GM19025 (cell line): Measurements from ENCODE around the gene TNFSF13.

ENCODE experiments used
- ATAC-seq: cut with Tn5 transposase; IDR thresholded peaks from one replicate; pipeline ENCODE4 v1.9.1; 2021; ENCODE audit warnings: mild to moderate bottlenecking, low read depth, moderate library complexity; ENCODE audit not compliant: unreplicated experiment

Gene TNFSF13, protein sequence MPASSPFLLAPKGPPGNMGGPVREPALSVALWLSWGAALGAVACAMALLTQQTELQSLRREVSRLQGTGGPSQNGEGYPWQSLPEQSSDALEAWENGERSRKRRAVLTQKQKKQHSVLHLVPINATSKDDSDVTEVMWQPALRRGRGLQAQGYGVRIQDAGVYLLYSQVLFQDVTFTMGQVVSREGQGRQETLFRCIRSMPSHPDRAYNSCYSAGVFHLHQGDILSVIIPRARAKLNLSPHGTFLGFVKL

DNA sequence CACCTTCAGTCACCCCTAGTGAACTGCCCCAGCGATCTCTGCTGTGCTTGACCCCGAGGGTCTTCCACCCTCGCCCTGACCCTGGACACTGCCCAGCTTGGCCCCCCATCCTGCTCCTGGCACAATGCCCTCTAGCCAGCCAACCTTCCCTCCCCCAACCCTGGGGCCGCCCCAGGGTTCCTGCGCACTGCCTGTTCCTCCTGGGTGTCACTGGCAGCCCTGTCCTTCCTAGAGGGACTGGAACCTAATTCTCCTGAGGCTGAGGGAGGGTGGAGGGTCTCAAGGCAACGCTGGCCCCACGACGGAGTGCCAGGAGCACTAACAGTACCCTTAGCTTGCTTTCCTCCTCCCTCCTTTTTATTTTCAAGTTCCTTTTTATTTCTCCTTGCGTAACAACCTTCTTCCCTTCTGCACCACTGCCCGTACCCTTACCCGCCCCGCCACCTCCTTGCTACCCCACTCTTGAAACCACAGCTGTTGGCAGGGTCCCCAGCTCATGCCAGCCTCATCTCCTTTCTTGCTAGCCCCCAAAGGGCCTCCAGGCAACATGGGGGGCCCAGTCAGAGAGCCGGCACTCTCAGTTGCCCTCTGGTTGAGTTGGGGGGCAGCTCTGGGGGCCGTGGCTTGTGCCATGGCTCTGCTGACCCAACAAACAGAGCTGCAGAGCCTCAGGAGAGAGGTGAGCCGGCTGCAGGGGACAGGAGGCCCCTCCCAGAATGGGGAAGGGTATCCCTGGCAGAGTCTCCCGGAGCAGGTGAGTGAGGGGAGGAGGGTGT is at the start of gene TNFSF13:
Gene TNFSF13 (plus strand): TSS at position 207 of the 776 bp plus-strand sequence. CDS start 290 bp downstream, at position 497.
- ATAC-seq: no peak

DNA sequence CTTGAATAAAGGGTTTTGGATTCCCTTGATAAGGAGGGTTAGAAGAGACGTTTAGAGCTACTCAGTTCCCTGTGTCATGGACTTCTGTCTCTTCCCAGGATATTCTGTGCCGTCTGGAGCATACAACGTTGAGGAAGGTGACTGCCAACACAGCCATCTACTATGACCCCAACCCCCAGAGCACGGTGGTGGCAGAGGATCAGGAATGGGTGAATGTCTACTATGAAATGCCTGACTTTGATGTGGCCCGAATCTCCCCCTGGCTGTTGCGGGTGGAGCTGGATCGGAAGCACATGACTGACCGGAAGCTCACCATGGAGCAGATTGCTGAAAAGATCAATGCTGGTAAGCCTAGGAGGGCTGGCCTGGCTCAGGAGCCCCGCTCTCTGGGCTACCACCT is 49.7 kb upstream of the TNFSF13 start:
- ATAC-seq: no peak

DNA sequence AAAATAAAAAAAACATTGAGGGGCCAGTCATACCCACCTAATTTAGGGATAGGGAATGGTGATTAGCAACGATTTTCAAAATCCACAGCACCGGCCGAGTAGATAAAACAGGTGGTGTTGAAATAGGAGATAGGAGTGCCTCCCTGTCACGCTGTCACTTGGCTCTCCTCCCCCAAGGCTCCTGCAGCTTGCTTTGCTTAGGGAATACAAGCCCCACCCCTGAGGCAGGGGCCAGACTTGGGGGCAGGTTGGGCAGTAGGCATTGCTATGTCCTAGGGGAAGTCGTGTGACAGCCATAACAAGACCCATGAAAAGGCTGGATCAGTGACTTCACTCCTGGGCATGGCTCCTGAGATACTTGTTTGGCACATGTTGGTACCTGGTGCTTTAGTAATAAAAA is 48.6 kb upstream of the TNFSF13 start:
- ATAC-seq: no peak

DNA sequence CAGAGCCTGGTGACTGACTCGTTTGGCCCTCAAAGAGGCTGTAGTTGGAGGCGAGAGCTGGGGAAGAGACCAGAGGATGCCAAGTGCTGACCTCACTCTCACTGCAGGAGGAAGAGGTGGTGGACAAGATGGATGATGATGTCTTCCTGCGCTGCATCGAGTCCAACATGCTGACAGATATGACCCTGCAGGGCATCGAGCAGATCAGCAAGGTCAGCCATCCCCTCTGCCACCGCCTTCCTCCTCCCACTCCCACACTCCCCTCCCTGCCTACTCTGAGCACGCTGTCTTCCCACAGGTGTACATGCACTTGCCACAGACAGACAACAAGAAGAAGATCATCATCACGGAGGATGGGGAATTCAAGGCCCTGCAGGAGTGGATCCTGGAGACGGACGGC is 47.4 kb upstream of the TNFSF13 start:
- ATAC-seq: no peak

DNA sequence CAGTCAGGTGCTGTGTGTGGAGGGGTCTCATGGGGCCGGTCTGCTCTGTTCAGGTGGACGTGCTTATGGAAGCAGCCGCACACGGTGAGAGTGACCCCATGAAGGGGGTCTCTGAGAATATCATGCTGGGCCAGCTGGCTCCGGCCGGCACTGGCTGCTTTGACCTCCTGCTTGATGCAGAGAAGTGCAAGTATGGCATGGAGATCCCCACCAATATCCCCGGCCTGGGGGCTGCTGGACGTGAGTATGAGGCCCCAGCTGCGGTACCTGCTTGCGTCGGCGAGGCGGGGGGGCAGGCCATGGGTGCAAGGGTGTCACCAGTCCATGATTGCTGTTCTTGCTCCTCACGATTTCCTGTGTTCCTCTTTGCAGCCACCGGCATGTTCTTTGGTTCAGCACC is 46.4 kb upstream of the TNFSF13 start:
- ATAC-seq: no peak

DNA sequence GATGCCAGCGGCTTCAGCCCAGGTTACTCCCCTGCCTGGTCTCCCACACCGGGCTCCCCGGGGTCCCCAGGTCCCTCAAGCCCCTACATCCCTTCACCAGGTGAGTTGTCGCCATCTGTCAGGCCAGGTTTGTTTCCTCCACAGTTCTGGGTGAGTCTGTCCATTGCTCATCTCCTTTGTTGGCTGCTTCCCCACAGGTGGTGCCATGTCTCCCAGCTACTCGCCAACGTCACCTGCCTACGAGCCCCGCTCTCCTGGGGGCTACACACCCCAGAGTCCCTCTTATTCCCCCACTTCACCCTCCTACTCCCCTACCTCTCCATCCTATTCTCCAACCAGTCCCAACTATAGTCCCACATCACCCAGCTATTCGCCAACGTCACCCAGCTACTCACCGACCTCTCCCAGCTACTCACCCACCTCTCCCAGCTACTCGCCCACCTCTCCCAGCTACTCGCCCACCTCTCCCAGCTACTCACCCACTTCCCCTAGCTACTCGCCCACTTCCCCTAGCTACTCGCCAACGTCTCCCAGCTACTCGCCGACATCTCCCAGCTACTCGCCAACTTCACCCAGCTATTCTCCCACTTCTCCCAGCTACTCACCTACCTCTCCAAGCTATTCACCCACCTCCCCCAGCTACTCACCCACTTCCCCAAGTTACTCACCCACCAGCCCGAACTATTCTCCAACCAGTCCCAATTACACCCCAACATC is 45.6 kb upstream of the TNFSF13 start:
- ATAC-seq: no peak

DNA sequence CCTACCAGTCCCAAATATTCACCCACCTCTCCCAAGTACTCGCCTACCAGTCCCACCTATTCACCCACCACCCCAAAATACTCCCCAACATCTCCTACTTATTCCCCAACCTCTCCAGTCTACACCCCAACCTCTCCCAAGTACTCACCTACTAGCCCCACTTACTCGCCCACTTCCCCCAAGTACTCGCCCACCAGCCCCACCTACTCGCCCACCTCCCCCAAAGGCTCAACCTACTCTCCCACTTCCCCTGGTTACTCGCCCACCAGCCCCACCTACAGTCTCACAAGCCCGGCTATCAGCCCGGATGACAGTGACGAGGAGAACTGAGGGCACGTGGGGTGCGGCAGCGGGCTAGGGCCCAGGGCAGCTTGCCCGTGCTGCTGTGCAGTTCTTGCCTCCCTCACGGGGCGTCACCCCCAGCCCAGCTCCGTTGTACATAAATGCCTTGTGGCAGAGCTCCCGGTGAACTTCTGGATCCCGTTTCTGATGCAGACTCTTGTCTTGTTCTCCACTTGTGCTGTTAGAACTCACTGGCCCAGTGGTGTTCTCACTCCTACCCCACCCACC is 44.6 kb upstream of the TNFSF13 start:
- ATAC-seq: no peak

DNA sequence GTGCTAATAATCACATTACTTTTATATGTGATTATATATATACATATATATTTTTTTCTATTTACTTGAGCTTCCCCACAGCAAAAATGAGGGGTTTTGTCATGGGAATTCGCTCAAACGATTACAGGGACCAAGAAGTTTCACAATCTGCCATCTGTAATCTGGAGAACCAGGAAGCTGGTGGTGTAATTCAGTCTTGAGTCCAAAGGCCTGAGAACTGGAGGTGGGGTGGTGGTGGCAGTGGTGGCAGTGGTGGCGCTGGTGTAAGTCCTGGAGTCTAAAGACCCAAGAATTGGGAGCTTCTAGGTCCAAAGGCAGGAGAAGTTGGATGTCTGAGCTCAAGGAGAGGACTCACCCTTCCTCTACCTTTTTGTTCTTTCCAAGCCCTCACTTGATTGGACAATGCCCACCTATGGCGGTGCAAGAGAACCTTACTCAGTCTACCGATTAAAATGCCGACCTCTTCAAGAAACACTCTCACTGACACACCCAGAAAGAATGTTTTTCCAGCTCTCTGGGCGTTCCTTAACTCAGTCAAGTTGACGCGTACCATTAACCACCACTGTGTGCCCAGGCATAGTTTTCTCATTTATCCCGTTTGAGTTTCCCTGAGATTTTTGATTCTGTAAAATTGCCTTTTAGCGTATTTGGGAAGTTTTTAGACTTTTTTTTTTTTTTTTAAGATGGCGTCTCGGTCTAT is 42.5 kb upstream of the TNFSF13 start:
- no peak for ATAC-seq

DNA sequence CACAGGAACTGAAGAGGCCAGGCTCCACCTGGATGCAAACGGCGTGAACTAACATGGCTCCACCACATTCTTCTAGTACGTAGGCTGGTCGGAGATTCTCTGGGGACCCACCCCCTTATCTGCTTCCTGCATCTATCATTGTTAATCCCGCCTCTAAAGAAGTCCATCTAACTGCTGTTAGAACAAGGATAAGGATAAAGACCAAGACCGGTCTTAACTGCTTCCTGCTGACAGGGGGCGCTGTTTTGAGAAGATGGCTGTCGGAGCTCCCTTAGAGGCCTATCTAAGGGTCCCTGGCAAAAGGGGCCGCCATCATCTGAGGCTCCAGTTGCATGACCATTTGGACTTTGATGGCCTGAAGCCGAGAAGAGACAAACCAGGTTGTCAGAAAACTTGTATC is 35.5 kb upstream of the TNFSF13 start:
- ATAC-seq: no peak

DNA sequence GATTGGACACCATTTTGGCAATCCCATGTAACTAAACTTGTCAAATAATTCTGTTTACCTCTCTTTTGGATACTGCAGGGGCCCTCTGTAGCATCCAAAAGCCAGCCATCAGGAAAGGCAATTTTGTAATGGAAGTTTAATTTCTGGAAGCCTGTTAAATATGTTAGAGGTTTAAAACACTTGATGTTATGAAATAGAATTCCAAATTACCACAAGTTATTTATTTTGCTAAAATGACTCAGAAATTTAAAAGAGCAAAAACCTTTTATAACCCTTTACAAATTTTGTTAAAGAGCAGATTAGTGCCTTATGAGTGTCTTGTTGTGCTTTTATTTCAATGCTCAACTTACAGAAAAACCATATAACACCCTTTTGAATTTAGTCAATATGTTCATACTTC is 29.7 kb upstream of the TNFSF13 start:
- ATAC-seq: no peak

DNA sequence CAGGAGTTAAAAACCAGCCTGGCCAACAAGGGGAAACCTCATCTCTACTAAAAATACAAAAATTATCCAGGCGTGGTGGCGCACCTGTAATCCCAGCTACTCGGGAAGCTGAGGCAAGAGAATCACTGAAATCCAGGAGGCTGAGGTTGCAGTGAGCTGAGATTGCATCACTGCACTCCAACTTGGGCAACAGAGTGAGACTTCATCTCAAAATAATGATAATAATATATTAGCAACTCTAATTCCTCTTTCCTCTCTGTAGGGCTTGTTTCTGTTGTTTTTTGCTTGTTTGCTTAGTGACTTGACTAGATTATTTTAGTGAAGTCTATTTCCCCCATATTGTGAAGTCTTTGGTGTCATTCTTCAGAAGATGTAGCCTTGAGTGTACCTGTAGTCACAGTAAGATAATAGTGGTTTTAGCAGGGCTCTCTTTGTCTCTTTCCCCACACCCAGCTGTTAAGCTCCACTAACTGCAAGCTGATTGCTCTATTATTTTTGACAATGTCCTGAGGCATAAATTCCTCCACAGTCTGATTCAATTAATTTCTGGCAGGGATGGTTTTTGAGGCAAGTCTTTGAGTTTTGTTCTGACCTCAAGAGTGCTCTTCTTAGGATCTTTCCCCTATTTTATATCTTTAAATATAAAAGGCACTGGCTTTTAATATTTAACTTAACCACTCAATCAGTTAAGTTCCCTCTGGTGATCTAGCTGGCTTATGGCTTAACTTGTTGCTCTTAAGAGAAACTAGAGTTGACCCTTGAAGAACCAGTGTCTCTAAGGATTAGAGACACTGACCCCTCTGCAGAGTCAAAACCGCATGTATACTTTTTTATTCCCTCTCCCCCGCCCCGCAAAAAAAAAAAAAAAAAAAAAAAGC is 28.3 kb upstream of the TNFSF13 start:
- no peak for ATAC-seq

DNA sequence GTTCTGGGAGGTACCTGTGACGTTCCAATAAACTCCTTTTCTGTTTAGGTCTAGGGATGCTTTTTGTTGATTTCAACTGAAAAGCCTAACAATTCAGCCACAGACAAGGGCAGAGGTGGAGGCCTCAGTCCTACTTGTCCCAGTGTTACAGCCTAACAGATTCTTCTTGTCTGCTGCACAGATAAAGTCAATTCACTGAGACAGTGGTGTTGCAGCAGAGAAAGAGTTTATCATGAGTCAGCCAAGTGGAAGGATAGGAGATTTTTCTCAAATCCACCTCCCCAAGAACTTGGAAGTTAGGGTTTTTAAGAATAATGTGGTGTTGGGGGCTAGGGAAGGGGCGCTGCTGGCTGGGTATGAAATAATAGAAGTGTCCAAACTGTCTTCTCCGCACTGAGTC is 20.5 kb upstream of the TNFSF13 start:
- ATAC-seq: no peak

DNA sequence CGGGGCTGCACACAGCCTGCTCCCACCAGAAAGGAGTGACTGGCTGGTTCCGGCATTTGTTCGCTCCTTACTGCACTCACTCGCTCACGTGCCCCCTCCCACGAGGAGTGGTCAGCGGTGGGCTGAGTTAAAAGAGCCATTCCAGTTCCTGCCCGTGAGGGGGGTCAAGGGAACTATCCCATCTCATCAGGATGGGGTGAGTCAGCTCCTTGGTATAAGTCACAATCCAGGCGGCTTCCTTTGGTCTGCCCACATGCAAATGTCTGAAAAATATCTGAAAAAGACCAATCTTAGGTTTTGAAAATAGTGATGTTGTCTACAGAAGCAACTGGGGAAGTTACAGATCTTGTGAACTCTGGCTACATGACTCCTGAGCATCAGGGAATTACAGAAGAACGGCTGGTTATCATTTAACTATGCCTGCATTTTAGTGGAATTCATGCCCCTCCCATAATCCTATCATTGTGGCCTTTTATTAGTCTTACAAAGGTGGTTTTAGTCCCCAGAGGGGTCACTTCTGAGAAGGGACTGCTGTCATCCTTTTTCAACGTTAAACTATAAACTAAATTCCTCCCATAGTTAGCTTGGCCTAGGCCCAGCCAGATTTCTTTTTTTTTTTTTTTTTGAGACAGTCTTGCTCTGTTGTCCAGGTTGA is 19.5 kb upstream of the TNFSF13 start:
- no peak for ATAC-seq

DNA sequence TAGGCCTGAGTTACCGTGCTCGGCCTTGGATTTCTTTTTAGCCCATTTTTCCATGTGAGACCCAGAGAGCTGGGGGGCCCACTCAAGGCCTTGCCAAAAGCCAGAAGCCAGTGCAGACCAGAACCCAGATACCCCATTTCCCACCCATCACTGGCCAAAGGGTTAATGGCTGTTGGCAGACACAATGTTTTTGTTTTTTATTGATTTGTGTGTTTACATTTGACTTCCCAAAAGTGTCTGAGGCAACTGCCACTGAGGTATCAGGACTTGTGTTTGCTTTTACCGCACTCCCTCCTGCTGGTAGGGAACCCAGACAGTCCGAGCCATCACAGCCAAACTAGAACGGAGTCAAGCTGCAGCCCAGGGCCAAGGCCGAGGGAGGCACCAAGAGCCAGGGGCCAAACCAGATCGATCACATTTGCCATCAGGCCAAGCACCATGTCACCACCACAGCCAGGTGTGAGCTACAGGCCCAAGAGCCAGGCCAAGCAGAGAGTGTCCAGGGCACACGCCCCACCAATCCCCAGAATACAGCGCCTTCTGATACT is 17.4 kb upstream of the TNFSF13 start:
- ATAC-seq: no peak

DNA sequence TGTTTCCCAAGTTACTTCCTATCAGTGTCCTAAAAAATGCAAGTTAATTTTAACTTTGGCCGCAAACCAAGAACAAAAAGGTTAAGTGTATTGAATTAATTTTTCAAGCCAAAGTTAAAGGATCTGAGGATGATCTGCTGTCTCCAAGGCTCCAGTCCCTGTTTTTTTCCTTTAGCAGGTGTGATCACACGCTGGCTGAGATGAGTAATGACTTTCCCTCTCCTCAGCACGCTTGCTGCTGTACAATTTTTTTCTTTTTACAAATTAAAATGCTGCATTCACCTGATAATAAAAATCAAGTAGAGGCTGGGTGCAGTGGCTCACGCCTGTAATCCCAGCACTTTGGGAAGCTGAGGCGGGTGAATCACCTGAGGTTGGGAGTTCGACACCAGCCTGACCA is 13.6 kb upstream of the TNFSF13 start:
- ATAC-seq: no peak

DNA sequence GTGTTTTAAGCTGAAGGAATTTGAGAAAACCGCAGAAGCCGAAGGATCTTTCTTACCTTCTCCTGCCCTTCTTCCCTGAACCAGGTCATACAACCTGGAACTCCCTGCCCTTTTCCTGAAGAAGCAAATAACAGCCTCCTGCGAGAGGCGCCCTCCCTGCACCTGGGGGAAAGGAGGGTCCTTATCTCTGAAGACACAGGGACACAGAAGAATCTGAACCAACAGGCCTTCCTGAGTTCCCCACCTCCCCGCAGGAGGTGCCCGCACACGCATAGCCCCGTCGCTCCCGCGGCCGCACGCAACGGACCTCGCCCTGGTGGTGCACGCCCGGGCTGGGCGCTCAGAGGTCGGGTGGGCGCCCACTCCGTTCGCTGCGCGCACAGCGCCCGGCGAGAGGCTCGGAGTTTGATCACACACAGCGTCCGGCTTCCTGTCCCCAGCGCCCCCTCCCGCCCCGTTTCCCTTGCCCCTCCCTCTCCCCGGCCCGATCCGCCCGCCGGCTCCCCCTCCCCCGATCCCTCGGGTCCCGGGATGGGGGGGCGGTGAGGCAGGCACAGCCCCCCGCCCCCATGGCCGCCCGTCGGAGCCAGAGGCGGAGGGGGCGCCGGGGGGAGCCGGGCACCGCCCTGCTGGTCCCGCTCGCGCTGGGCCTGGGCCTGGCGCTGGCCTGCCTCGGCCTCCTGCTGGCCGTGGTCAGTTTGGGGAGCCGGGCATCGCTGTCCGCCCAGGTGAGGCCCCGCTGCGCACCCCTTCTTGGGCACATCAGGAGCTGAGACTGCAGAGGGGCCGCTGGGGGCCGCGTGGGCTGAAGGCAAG is 9.8 kb upstream of the TNFSF13 start, which contains the start of gene TNFSF12:
Gene TNFSF12 (plus strand): TSS at position 474 of the 816 bp plus-strand sequence. CDS start 96 bp downstream, at position 570.
- ATAC-seq: no peak

DNA sequence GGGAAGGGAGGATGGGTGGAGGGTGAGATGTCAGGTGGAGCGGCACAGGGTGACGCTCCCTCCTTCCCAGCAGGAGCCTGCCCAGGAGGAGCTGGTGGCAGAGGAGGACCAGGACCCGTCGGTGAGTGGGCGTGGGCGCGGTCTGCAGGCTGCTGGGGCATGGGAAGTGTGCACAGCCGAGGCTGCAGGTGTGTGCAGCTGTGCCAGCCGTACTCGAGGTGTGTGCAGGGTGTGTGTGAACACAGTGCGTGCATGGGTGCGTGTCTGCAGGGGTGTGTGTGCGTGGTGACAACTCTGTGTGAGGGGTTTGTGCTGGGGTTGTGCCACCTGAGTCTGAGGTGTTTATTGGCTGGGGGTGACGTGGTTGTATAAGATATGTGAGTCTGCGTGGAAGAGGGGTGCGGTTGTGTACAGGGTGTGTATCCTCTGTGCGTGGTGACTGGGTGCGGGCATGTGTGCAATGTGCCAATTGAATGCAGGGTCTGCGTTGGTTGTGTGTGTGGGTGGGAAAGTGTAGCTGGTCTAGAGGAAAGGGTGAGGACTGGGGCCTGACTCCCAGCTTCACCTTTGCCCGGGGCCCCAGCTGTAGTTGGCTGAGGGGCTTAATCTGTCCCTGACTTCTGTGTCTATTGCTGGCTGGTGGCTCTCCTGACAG is 9.0 kb upstream of the TNFSF13 start:
- no peak for ATAC-seq
